Stomach (tissue), 9 donors: ENCODE data around the gene GCHFR. TPM values are rescaled to one million over a fixed set of nuclear protein-coding genes. Genes with fewer than 3 reads are reported as not detected.

Source experiments
- DNase-seq, 2 donors: peaks; one replicate each; pipeline versions ENCODE4 v3.0.0 to v3.0.0-alpha.2; 2013 to 2019
- H3K27ac ChIP-seq, 5 donors: fragments of 200-600 bp in 4 of 5; sonication (generic) in 4 of 5; one replicate each; pipeline ENCODE4 v1.5.1; 2013 to 2019; ENCODE audit warnings: mild to moderate bottlenecking in 1 of 5, moderate library complexity in 1 of 5
- H3K27me3 ChIP-seq, 3 donors: fragments of 200-600 bp; sonication (generic); one replicate each; pipeline ENCODE4 v1.5.1; 2017 to 2019; ENCODE audit warnings: mixed run types in 1 of 3
- H3K36me3 ChIP-seq, 4 donors: fragments of 200-600 bp; sonication (generic); 1 replicate in 3 of 4; 2 replicates in 1 of 4; pipeline ENCODE4 v1.5.1; 2016 to 2019
- H3K4me1 ChIP-seq, 4 donors: fragments of 200-600 bp; sonication (generic); one replicate each; pipeline ENCODE4 v1.5.1; 2016 to 2019
- H3K4me3 ChIP-seq, 4 donors: fragments of 200-600 bp; sonication (generic) in 3 of 4; one replicate each; pipeline ENCODE4 v1.5.1; 2016 to 2019; ENCODE audit warnings: mild to moderate bottlenecking in 1 of 4
- H3K9me3 ChIP-seq, 4 donors: fragments of 200-600 bp; sonication (generic); one replicate each; pipeline ENCODE4 v1.5.1; 2016 to 2019
- EP300 ChIP-seq: sonication (generic); formaldehyde crosslinking; IDR thresholded peaks from one replicate; pipeline ENCODE4 v1.6.1; 2017; ENCODE audit warnings: antibody characterized with exemption
- POLR2A ChIP-seq, 4 donors: fragments of 450-650 bp; IDR thresholded peaks; one replicate each; pipeline ENCODE4 v1.6.1; 2016; ENCODE audit warnings: antibody characterized with exemption in 4 of 4, control low read depth in 2 of 4, mild to moderate bottlenecking in 1 of 4, moderate library complexity in 1 of 4
- POLR2AphosphoS5 ChIP-seq, 3 donors: sonication (generic); formaldehyde crosslinking; IDR thresholded peaks; one replicate each; pipeline ENCODE4 v1.6.1; 2016; ENCODE audit warnings: antibody characterized with exemption in 3 of 3
- WGBS, 5 donors: extraction: QIAGEN DNeasy Blood & Tissue Kit in 3 of 5; methylation state at CpG; one replicate each; pipeline versions ENCODE4 v1.1.5 to v1.1.7; 2013 to 2018; 5-methylcytosine and 5-hydroxymethylcytosine counted together
- intact Hi-C: fragments of 100-400 bp; cut with DNase I; formaldehyde crosslinking; loops from one replicate; pipeline ENCODE4 v1.15.1; 2023; ENCODE audit warnings: low total_unique reads
- polyA plus RNA-seq, 3 donors: library from polyadenylated mRNA; stranded (reverse); fragments of 200-250 nt; gene quantifications; one replicate each; pipeline ENCODE4 v1.2.3, GENCODE V29; 2013
- total RNA-seq, 5 donors: library from RNA; depleted of rRNA; stranded (reverse); fragments of >200 nt; gene quantifications; one replicate each; pipeline versions ENCODE4 v1.1.0 to v1.2.3, GENCODE V29; 2014 to 2016
- TF ChIP-seq, protein P1 (sequence below), 7 experiments: fragments of 450-650 bp in 4 of 7; fragments of 200-600 bp in 3 of 7; sonication (generic) in 3 of 7; IDR thresholded peaks; one replicate each; pipeline ENCODE4 v1.5.1; 2016 to 2019; ENCODE audit warnings: antibody characterized with exemption in 7 of 7, control low read depth in 2 of 7, mild to moderate bottlenecking in 1 of 7
- donor health status: healthy with polysubstance abuse.
- donor health status: Bipolar disorder and iron deficiency.
- donor health status: healthy.

The GCHFR gene
- total and polyA plus RNA-seq, 8 donors = 1.3 to 37.4 (median 17.5) TPM; not detected in 2

DNA sequence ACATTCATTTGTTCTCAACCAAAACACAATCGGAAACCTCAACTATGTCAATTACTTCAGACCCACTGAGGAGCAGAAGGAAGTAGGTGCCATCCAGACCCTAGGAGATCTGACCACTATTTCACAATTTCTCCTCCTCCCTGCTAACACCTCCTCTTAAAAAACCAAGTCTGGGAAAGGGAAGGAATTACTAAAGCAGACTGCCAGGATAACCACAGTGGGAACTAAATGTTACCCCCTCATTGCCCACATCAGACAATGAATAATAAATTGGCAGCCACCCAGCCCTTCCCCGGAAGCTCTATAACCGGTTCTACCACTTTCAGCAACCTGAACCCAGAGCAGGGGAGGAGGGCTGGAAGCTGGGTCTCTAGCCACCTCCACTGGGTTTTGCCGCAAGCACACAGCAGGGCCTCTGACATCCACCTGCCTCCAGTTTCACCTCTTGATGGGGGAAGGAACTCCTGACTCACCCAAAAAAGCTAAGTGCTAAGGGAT, 23.5 kb downstream of the GCHFR start:
- WGBS, 5 donors = 7 to 18% (median 16%) methylated on average over 4 of the region's 4 CpGs
- H3K9me3 ChIP-seq = no peaks in the 10 kb centered on the region
- peak; percentile 88 to 90 for DNase-seq
- TF ChIP-seq EP300 = no peak
- TF ChIP-seq, protein P1, sequence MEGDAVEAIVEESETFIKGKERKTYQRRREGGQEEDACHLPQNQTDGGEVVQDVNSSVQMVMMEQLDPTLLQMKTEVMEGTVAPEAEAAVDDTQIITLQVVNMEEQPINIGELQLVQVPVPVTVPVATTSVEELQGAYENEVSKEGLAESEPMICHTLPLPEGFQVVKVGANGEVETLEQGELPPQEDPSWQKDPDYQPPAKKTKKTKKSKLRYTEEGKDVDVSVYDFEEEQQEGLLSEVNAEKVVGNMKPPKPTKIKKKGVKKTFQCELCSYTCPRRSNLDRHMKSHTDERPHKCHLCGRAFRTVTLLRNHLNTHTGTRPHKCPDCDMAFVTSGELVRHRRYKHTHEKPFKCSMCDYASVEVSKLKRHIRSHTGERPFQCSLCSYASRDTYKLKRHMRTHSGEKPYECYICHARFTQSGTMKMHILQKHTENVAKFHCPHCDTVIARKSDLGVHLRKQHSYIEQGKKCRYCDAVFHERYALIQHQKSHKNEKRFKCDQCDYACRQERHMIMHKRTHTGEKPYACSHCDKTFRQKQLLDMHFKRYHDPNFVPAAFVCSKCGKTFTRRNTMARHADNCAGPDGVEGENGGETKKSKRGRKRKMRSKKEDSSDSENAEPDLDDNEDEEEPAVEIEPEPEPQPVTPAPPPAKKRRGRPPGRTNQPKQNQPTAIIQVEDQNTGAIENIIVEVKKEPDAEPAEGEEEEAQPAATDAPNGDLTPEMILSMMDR (IDR thresholded peaks at IDR 0.05) = no peak
- TF ChIP-seq POLR2AphosphoS5 (IDR thresholded peaks at IDR 0.05) = peak in 2 of 3 donors; percentile 57
- peaks cover 0 to 20% (median 13%) of the 10 kb centered on the region in 4 donors for H3K36me3 ChIP-seq
- H3K27me3 ChIP-seq = no peaks in the 10 kb centered on the region
- H3K4me1 ChIP-seq = peaks cover 31 to 72% (median 61%) of the 10 kb centered on the region in 4 donors
- intact Hi-C loops = no loop called here
- H3K27ac ChIP-seq = peak overlapping the region; percentile 71 to 92 (median 81)
- H3K4me3 ChIP-seq = no peak overlapping the region

DNA sequence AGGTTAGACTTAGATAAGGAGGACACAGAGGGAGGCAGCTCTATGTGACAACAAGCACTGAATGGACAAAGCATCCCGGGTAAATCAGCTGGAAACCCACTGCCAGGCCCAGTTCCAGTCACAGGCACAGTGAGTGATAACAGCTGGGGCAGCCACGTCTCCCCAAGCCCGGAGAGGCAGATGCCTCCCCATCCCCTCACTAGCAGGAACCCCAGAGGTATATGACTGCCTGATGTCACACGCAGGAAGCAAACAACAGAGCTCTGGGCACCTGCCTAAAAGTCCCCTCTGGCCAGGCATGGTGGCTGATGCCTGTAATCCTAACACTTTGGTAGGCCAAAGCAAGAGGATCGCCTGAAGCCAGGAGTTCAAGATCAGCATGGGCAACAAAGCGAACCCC, 24.1 kb downstream of the GCHFR start:
- WGBS, 5 donors = 49 to 55% (median 53%) methylated on average over 6 of the region's 6 CpGs
- Histone ChIP-seq H3K36me3 (peaks cover 0 to 23% (median 14%) of the 10 kb centered on the region in 4 donors), H3K9me3 (no peaks in the 10 kb centered on the region), H3K27ac (peak overlapping the region; percentile 71 to 92 (median 81)), H3K4me3 (no peak overlapping the region), H3K27me3 (no peaks in the 10 kb centered on the region), H3K4me1 (peaks cover 31 to 72% (median 57%) of the 10 kb centered on the region in 4 donors)
- intact Hi-C loops = no loop called here
- no peak for TF ChIP-seq EP300
- TF ChIP-seq POLR2AphosphoS5 (IDR thresholded peaks at IDR 0.05) = no peak
- no peak for TF ChIP-seq POLR2A (IDR thresholded peaks at IDR 0.05)
- TF ChIP-seq, protein P1 (IDR thresholded peaks at IDR 0.05) = no peak
- no peak for DNase-seq

DNA sequence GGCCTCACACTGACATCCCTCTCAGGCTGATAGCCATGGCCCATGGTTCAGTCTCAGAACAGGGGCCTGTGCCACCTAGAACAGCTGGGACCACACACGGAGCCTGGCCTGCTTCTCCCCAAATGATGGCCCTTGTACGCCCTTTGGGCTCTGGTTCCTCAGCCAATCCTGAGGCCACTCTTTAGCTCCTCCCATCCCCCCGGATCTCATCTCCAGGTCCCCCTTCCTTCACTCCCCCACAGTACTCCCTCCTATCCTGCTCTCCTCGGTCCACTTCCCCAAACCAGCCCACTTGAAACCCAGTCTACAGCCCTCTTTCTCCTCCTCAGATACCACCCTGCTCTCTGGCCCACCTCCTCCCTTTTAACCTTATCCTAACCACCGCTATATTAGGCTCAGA, 25.3 kb downstream of the GCHFR start:
- Histone ChIP-seq H3K27ac (peak overlapping the region; percentile 37 to 92 (median 78)), H3K27me3 (no peaks in the 10 kb centered on the region), H3K4me1 (peaks cover 31 to 83% (median 63%) of the 10 kb centered on the region in 4 donors), H3K9me3 (no peaks in the 10 kb centered on the region), H3K4me3 (no peak overlapping the region), H3K36me3 (peaks cover 0 to 23% (median 14%) of the 10 kb centered on the region in 4 donors)
- TF ChIP-seq, protein P1 (IDR thresholded peaks at IDR 0.05) = no peak
- TF ChIP-seq POLR2A (IDR thresholded peaks at IDR 0.05) = no peak
- no peak for TF ChIP-seq EP300
- no peak for TF ChIP-seq POLR2AphosphoS5 (IDR thresholded peaks at IDR 0.05)
- no peak for DNase-seq
- 81 to 88% (median 86%) methylated on average over 5 of the region's 5 CpGs for WGBS, 5 donors
- intact Hi-C loops = no loop called here

DNA sequence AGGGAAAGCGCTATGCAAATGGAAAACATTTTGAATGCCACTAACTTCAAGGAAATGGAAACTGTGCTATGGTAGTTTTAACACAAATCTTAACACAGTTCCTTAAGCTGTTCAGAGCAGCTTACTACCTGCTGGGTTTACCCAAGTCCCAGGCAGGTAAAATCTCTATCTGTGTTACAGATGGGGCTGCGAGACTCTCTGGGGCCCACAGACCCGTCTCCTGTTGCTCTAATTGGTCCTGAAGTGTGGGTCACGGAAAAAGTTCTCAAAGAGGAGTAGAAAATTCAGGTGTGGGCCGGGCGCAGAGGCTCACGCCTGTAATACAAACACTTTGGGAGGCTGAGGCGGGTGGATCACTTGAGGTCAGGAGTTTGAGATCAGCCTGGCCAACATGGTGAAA, 26.1 kb downstream of the GCHFR start:
- Histone ChIP-seq H3K9me3 (no peaks in the 10 kb centered on the region), H3K4me1 (peaks cover 31 to 87% (median 66%) of the 10 kb centered on the region in 4 donors), H3K27me3 (no peaks in the 10 kb centered on the region), H3K27ac (peak overlapping the region; percentile 12 to 92 (median 50)), H3K4me3 (no peak overlapping the region), H3K36me3 (peaks cover 0 to 23% (median 12%) of the 10 kb centered on the region in 4 donors)
- WGBS, 5 donors = 68 to 81% (median 79%) methylated on average over 8 of the region's 8 CpGs
- no peak for DNase-seq
- intact Hi-C loops = no loop called here
- TF ChIP-seq, protein P1 (IDR thresholded peaks at IDR 0.05) = no peak
- TF ChIP-seq EP300 = no peak
- no peak for TF ChIP-seq POLR2AphosphoS5 (IDR thresholded peaks at IDR 0.05)
- TF ChIP-seq POLR2A (IDR thresholded peaks at IDR 0.05) = no peak
